GM19395 (cell line): ENCODE results near the gene PNKP.

ENCODE experiments used
- ATAC-seq: cut with Tn5 transposase; IDR thresholded peaks from one replicate; pipeline ENCODE4 v1.9.1; 2021; ENCODE audit warnings: mild to moderate bottlenecking, moderate library complexity; ENCODE audit not compliant: unreplicated experiment

The PNKP gene

GRCh38 chr19:49890349-49891311, 23.3 kb upstream of the PNKP start:
- ATAC-seq, result no peak

- no peak for ATAC-seq
Measured at GRCh38 chr19:49889687-49890348, 22.4 kb upstream of the PNKP start.

- ATAC-seq, result no peak
Measured at GRCh38 chr19:49889038-49889686, 21.8 kb upstream of the PNKP start.

- no peak for ATAC-seq
Measured at GRCh38 chr19:49888510-49888824, 21.1 kb upstream of the PNKP start.

- no peak for ATAC-seq
Measured at GRCh38 chr19:49887665-49888509, 20.5 kb upstream of the PNKP start.

GRCh38 chr19:49887037-49887664, 19.8 kb upstream of the PNKP start:
- no peak for ATAC-seq

- no peak for ATAC-seq
Measured at GRCh38 chr19:49884760-49885159, 17.4 kb upstream of the PNKP start.

- ATAC-seq, result no peak
Measured at GRCh38 chr19:49884109-49884508, 16.7 kb upstream of the PNKP start.

GRCh38 chr19:49883094-49883493, 15.7 kb upstream of the PNKP start:
- no peak for ATAC-seq

- no peak for ATAC-seq
Measured at GRCh38 chr19:49882643-49883042, 15.3 kb upstream of the PNKP start.

- ATAC-seq, result no peak
Measured at GRCh38 chr19:49881672-49882394, 14.5 kb upstream of the PNKP start.

GRCh38 chr19:49881186-49881585, 13.8 kb upstream of the PNKP start:
- no peak for ATAC-seq

- ATAC-seq, result no peak
Measured at GRCh38 chr19:49880162-49880869, 12.9 kb upstream of the PNKP start.

- no peak for ATAC-seq
Measured at GRCh38 chr19:49879243-49879963, 12.0 kb upstream of the PNKP start.

- no peak for ATAC-seq
Measured at GRCh38 chr19:49878744-49879070, 11.3 kb upstream of the PNKP start.

GRCh38 chr19:49877879-49878743, 10.7 kb upstream of the PNKP start:
- peak; percentile 37 for ATAC-seq

- peak; percentile 67 for ATAC-seq
Measured at GRCh38 chr19:49877020-49877878, 9.9 kb upstream of the PNKP start, which contains the start of the genes AKT1S1 and TBC1D17. Gene AKT1S1 (minus strand): TSS chr19:49877355. CDS start chr19:49873295, 4,060 bp downstream. Gene TBC1D17 (plus strand): TSS chr19:49877702. CDS start chr19:49877724, 22 bp downstream.
